ENCODE data around the gene SOCS1. TPM values are rescaled to one million over a fixed set of nuclear protein-coding genes. Genes with fewer than 3 reads are reported as not detected.
A peak's percentile ranks its signal among the peaks of the same experiment; 100 is the strongest.

Gene SOCS1
- total and polyA plus RNA-seq, 9 of the 15 experiments (the other 6 are each of a cell fraction or from before 2014, with no cell fraction given), result 0.04 to 7.5 (median 2.3) TPM

DNA sequence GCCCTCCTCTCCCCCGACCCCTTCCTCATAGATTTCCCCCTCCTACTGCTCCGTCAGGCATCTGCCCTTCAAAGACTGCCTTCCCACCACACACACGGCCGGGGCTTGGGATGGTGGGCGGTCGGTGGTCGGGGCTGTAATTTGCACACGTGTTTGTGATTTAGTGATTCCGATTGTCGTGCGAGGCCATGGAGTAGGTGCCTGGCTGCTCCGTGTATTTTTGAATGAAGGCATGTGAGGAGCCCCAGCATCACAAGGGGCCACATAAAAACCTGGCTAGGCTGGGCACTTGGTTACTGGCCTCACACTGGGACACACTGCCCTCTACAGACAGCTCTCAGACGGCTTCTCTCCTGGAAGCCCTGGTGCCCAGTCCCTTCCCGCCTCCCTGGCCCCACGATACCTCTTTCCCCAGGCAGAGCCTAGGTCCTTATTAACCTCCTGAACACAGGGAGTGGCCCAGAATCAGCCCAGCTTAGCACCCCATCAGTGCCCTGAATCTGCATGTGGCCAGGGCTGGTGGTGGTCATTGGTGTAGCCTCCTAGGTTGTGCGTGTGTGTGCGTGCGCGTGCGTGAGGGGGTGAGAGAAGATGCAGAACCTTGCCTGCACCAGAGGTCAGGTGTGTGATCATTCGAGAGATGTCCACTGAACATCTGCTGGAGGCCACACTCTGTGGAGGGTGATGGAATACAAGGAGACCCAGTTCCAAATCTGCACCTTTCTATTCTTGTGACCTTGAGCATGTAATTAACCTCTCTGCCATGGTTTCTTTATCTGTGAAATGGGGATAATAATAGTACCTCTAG, 1.3 kb upstream of the SOCS1 start (continued):
- TF ChIP-seq, protein P1, sequence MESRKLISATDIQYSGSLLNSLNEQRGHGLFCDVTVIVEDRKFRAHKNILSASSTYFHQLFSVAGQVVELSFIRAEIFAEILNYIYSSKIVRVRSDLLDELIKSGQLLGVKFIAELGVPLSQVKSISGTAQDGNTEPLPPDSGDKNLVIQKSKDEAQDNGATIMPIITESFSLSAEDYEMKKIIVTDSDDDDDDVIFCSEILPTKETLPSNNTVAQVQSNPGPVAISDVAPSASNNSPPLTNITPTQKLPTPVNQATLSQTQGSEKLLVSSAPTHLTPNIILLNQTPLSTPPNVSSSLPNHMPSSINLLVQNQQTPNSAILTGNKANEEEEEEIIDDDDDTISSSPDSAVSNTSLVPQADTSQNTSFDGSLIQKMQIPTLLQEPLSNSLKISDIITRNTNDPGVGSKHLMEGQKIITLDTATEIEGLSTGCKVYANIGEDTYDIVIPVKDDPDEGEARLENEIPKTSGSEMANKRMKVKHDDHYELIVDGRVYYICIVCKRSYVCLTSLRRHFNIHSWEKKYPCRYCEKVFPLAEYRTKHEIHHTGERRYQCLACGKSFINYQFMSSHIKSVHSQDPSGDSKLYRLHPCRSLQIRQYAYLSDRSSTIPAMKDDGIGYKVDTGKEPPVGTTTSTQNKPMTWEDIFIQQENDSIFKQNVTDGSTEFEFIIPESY (CRISPR knock-in tag; IDR thresholded peaks at IDR 0.05), result peak; percentile 56; the same call in 1 of the 2 replicates
- TF ChIP-seq, protein P2, sequence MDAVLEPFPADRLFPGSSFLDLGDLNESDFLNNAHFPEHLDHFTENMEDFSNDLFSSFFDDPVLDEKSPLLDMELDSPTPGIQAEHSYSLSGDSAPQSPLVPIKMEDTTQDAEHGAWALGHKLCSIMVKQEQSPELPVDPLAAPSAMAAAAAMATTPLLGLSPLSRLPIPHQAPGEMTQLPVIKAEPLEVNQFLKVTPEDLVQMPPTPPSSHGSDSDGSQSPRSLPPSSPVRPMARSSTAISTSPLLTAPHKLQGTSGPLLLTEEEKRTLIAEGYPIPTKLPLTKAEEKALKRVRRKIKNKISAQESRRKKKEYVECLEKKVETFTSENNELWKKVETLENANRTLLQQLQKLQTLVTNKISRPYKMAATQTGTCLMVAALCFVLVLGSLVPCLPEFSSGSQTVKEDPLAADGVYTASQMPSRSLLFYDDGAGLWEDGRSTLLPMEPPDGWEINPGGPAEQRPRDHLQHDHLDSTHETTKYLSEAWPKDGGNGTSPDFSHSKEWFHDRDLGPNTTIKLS (IDR thresholded peaks at IDR 0.05; ENCODE audit: borderline replicate concordance, low read depth), result no peak
- TF ChIP-seq MYNN (IDR thresholded peaks at IDR 0.05) (peak; percentile 68), MYNN (CRISPR knock-in tag; IDR thresholded peaks at IDR 0.05) (no peak), STAG1 (CRISPR knock-in tag; IDR thresholded peaks at IDR 0.05; ENCODE audit: borderline replicate concordance) (peak; percentile 77; the same call in 1 of the 2 replicates), COPS2 (conservative IDR thresholded peaks at IDR 0.05) (no peak), HDGF (IDR thresholded peaks at IDR 0.05) (no peak), SRSF1 (IDR thresholded peaks at IDR 0.05; ENCODE audit: low read depth, low read length) (no peak), HNRNPK (IDR thresholded peaks at IDR 0.05; ENCODE audit: low read depth, low read length, poor library complexity, severe bottlenecking) (no peak), CXXC5 (CRISPR knock-in tag; IDR thresholded peaks at IDR 0.05) (peak; percentile 8; the same call in 1 of the 2 replicates), RBM34 (IDR thresholded peaks at IDR 0.05; ENCODE audit: borderline replicate concordance, insufficient read depth, low read length) (no peak), L3MBTL2 (IDR thresholded peaks at IDR 0.05) (peak; percentile 60), MECOM (CRISPR knock-in tag; IDR thresholded peaks at IDR 0.05) (no peak), MTF1 (CRISPR knock-in tag; IDR thresholded peaks at IDR 0.05; ENCODE audit: borderline replicate concordance) (no peak), BDP1 (IDR thresholded peaks at IDR 0.05; ENCODE audit: insufficient read depth, insufficient read length) (no peak), STAT5A (IDR thresholded peaks at IDR 0.05; ENCODE audit: borderline replicate concordance, low read length) (no peak), CREBBP (IDR thresholded peaks at IDR 0.05; ENCODE audit: low read depth, low read length) (no peak), ATF2 (CRISPR knock-in tag; IDR thresholded peaks at IDR 0.05) (no peak)
- TF ChIP-seq, protein P3, sequence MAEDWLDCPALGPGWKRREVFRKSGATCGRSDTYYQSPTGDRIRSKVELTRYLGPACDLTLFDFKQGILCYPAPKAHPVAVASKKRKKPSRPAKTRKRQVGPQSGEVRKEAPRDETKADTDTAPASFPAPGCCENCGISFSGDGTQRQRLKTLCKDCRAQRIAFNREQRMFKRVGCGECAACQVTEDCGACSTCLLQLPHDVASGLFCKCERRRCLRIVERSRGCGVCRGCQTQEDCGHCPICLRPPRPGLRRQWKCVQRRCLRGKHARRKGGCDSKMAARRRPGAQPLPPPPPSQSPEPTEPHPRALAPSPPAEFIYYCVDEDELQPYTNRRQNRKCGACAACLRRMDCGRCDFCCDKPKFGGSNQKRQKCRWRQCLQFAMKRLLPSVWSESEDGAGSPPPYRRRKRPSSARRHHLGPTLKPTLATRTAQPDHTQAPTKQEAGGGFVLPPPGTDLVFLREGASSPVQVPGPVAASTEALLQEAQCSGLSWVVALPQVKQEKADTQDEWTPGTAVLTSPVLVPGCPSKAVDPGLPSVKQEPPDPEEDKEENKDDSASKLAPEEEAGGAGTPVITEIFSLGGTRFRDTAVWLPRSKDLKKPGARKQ (CRISPR knock-in tag; IDR thresholded peaks at IDR 0.05), result no peak

Data from K562 (cell line).